ENCODE measurements around the gene SUSD6. TPM values are rescaled to one million over a fixed set of nuclear protein-coding genes. Genes with fewer than 3 reads are reported as not detected.

The SUSD6 gene
- total and polyA plus RNA-seq, 2 donors (not counting 1 experiment from before 2014, with no cell fraction given): 62.3 to 97.8 TPM

GRCh38 chr14:69715725-69716477 is 104.5 kb downstream of the SUSD6 start:
- no peaks in the 10 kb centered on the region for H3K9me3 ChIP-seq (ENCODE audit: control extremely low read depth in 1 of 3, control insufficient read depth in 2 of 3, insufficient read depth in 1 of 3, low read length in 2 of 3)
- peak overlapping the region; percentile 38 for H3K27ac Mint-ChIP-seq
- TF ChIP-seq CTCF (IDR thresholded peaks at IDR 0.05): no peak
- no peak for TF ChIP-seq EZH2 (IDR thresholded peaks at IDR 0.05; ENCODE audit: borderline replicate concordance, insufficient read depth, low read depth, low read length, poor library complexity, severe bottlenecking)
- no peaks in the 10 kb centered on the region for H3K27me3 ChIP-seq (replicated peaks in 1 of 4; ENCODE audit: control extremely low read depth in 1 of 4, control insufficient read depth in 3 of 4, insufficient read depth in 4 of 4, low read length in 3 of 4)
- no peak overlapping the region for H3K4me3 Mint-ChIP-seq
- H3K36me3 ChIP-seq (replicated peaks in 1 of 2; ENCODE audit: control extremely low read depth in 1 of 2, control insufficient read depth in 1 of 2, extremely low read depth in 1 of 2, insufficient read depth in 2 of 2, low read length in 1 of 2): peaks cover 11 to 39% of the 10 kb centered on the region in 2 experiments
- CTCF ChIA-PET: interaction anchor here (0.5 to 1.4 kb wide), 4 partner anchors 11 to 520 kb away, joined by 3 to 5 read pairs (median 3); no protein-coding TSS in a partner anchor
- no peak overlapping the region for H3K4me3 ChIP-seq (ENCODE audit: control extremely low read depth in 1 of 5, extremely low read depth in 1 of 5, insufficient read depth in 1 of 5, low read depth in 2 of 5, low read length in 4 of 5)
- intact Hi-C loops (cut with micrococcal nuclease): no loop called here
- H3K27me3 Mint-ChIP-seq: no peaks in the 10 kb centered on the region
- POLR2A ChIA-PET: no interaction called here
- H3K4me2 ChIP-seq (replicated peaks; ENCODE audit: low read depth, low read length, poor library complexity, severe bottlenecking): no peak overlapping the region
- H3K4me1 Mint-ChIP-seq: peaks cover 7% of the 10 kb centered on the region
- no peak for DNase-seq
- H4K20me1 ChIP-seq (ENCODE audit: control insufficient read depth, insufficient read depth, low read length, poor library complexity, severe bottlenecking): peaks cover 6% of the 10 kb centered on the region
- no peak overlapping the region for H3K9ac ChIP-seq (ENCODE audit: low read length)
- ATAC-seq (ENCODE audit: low read depth): no peak
- H3K79me2 ChIP-seq (ENCODE audit: control insufficient read depth, insufficient read depth, low read length): peaks cover 6% of the 10 kb centered on the region
- 98% methylated on average over 11 of the region's 13 CpGs for WGBS (ENCODE audit: insufficient coverage)
- H2AFZ ChIP-seq (ENCODE audit: insufficient read depth, low read depth, low read length, poor library complexity, severe bottlenecking): no peak overlapping the region
- no peak overlapping the region for H3K27ac ChIP-seq (ENCODE audit: low read length in 2 of 2)
- no peaks in the 10 kb centered on the region for H3K4me1 ChIP-seq (ENCODE audit: control insufficient read depth in 2 of 2, insufficient read depth in 2 of 2, low read length in 2 of 2)
- no peaks in the 10 kb centered on the region for H3K9me3 Mint-ChIP-seq (ENCODE audit: insufficient read depth)

GRCh38 chr14:69716478-69717187 is 105.2 kb downstream of the SUSD6 start:
- Histone ChIP-seq H3K27me3 (replicated peaks in 1 of 4; ENCODE audit: control extremely low read depth in 1 of 4, control insufficient read depth in 3 of 4, insufficient read depth in 4 of 4, low read length in 3 of 4) (no peaks in the 10 kb centered on the region), H3K4me1 (ENCODE audit: control insufficient read depth in 2 of 2, insufficient read depth in 2 of 2, low read length in 2 of 2) (no peaks in the 10 kb centered on the region), H3K4me3 (ENCODE audit: control extremely low read depth in 1 of 5, extremely low read depth in 1 of 5, insufficient read depth in 1 of 5, low read depth in 2 of 5, low read length in 4 of 5) (no peak overlapping the region), H3K36me3 (replicated peaks in 1 of 2; ENCODE audit: control extremely low read depth in 1 of 2, control insufficient read depth in 1 of 2, extremely low read depth in 1 of 2, insufficient read depth in 2 of 2, low read length in 1 of 2) (peaks cover 11 to 32% of the 10 kb centered on the region in 2 experiments), H4K20me1 (ENCODE audit: control insufficient read depth, insufficient read depth, low read length, poor library complexity, severe bottlenecking) (peaks cover 6% of the 10 kb centered on the region), H3K4me2 (replicated peaks; ENCODE audit: low read depth, low read length, poor library complexity, severe bottlenecking) (no peak overlapping the region), H3K9ac (ENCODE audit: low read length) (no peak overlapping the region), H2AFZ (ENCODE audit: insufficient read depth, low read depth, low read length, poor library complexity, severe bottlenecking) (no peak overlapping the region), H3K9me3 (ENCODE audit: control extremely low read depth in 1 of 3, control insufficient read depth in 2 of 3, insufficient read depth in 1 of 3, low read length in 2 of 3) (no peaks in the 10 kb centered on the region), H3K79me2 (ENCODE audit: control insufficient read depth, insufficient read depth, low read length) (no peaks in the 10 kb centered on the region), H3K27ac (ENCODE audit: low read length in 2 of 2) (no peak overlapping the region)
- ChIA-PET POLR2A (no interaction called here), CTCF (interaction anchor here (0.5 to 1.4 kb wide), 2 partner anchors 10 to 520 kb away, joined by 3 read pairs; no protein-coding TSS in a partner anchor)
- Mint-ChIP-seq H3K4me3 (no peak overlapping the region), H3K27me3 (no peaks in the 10 kb centered on the region), H3K27ac (peak overlapping the region; percentile 38), H3K4me1 (peaks cover 5% of the 10 kb centered on the region), H3K9me3 (ENCODE audit: insufficient read depth) (no peaks in the 10 kb centered on the region)
- no peak for ATAC-seq (ENCODE audit: low read depth)
- TF ChIP-seq CTCF (IDR thresholded peaks at IDR 0.05) (no peak), EZH2 (IDR thresholded peaks at IDR 0.05; ENCODE audit: borderline replicate concordance, insufficient read depth, low read depth, low read length, poor library complexity, severe bottlenecking) (no peak)
- DNase-seq: no peak
- 50% methylated on average over 2 of the region's 5 CpGs for WGBS (ENCODE audit: insufficient coverage)
- intact Hi-C loops (cut with micrococcal nuclease): no loop called here

Measured in B cell (primary cell).